Activated naive CD4-positive, alpha-beta T cell (primary cell): ENCODE measurements around the gene RAB27B.

Experiments
- DNase-seq, 4 experiments: peaks; one replicate each; lab custom pipeline; 2025; lab: John Stamatoyannopoulos, UW

The RAB27B gene

GRCh38 chr18:54910161-54910919 is 82.1 kb downstream of the RAB27B start:
- no peak for DNase-seq

GRCh38 chr18:54911551-54911950 is 83.3 kb downstream of the RAB27B start:
- DNase-seq: no peak

- DNase-seq: no peak
These were observed 86.5 kb downstream of the RAB27B start for GRCh38 chr18:54914816-54915215.

- DNase-seq: no peak
These were observed 88.2 kb downstream of the RAB27B start for GRCh38 chr18:54916507-54916906.

- DNase-seq: no peak
These were observed 89.8 kb downstream of the RAB27B start for GRCh38 chr18:54918060-54918459.

GRCh38 chr18:54919412-54919811 is 91.1 kb downstream of the RAB27B start:
- no peak for DNase-seq

- DNase-seq: no peak
These were observed 95.2 kb downstream of the RAB27B start for GRCh38 chr18:54923339-54923956.

GRCh38 chr18:54924948-54925347 is 96.7 kb downstream of the RAB27B start:
- DNase-seq: no peak

GRCh38 chr18:54926593-54927325 is 98.5 kb downstream of the RAB27B start:
- no peak for DNase-seq

- no peak for DNase-seq
These were observed 100.0 kb downstream of the RAB27B start for GRCh38 chr18:54928236-54928635.

- DNase-seq: no peak
These were observed 102.9 kb downstream of the RAB27B start for GRCh38 chr18:54931152-54931551.

- DNase-seq: no peak
These were observed 104.2 kb downstream of the RAB27B start for GRCh38 chr18:54932472-54932871.

- DNase-seq: no peak
These were observed 110.2 kb downstream of the RAB27B start for GRCh38 chr18:54938506-54938905.

- DNase-seq: no peak
These were observed 111.2 kb downstream of the RAB27B start for GRCh38 chr18:54939361-54939917.

- no peak for DNase-seq
These were observed 113.9 kb downstream of the RAB27B start for GRCh38 chr18:54942144-54942543.

GRCh38 chr18:54942569-54942968 is 114.3 kb downstream of the RAB27B start:
- DNase-seq: no peak
